NCI-H1048 (cell line): ENCODE results near the gene HOXA9.
A peak's percentile ranks its signal among the peaks of the same experiment; 100 is the strongest.

ENCODE experiments used
- DNase-seq: peaks from one replicate; lab custom pipeline; 2025; lab: John Stamatoyannopoulos, UW

HOXA9 gene

GRCh38 chr7:27141137-27141922 is 24.0 kb downstream of the HOXA9 start:
- DNase-seq, result no peak

GRCh38 chr7:27140126-27140857 is 25.0 kb downstream of the HOXA9 start:
- DNase-seq, result no peak

- DNase-seq, result no peak
Observed at GRCh38 chr7:27139334-27140125, 25.8 kb downstream of the HOXA9 start.

GRCh38 chr7:27138985-27139333 is 26.4 kb downstream of the HOXA9 start:
- DNase-seq, result no peak

GRCh38 chr7:27138472-27138871 is 26.9 kb downstream of the HOXA9 start:
- DNase-seq, result no peak

- DNase-seq, result no peak
Observed at GRCh38 chr7:27137640-27138315, 27.6 kb downstream of the HOXA9 start.

GRCh38 chr7:27134392-27134791 is 30.9 kb downstream of the HOXA9 start:
- no peak for DNase-seq

- DNase-seq, result peak; percentile 74
Observed at GRCh38 chr7:27133409-27134231, 31.7 kb downstream of the HOXA9 start.

GRCh38 chr7:27132978-27133377 is 32.4 kb downstream of the HOXA9 start:
- DNase-seq, result no peak

GRCh38 chr7:27132214-27132613 is 33.1 kb downstream of the HOXA9 start:
- no peak for DNase-seq

- DNase-seq, result no peak
Observed at GRCh38 chr7:27131390-27131819, 33.9 kb downstream of the HOXA9 start.

- peak; percentile 23 for DNase-seq
Observed at GRCh38 chr7:27130540-27131389, 34.6 kb downstream of the HOXA9 start, which contains the start of gene HOXA4. Gene HOXA4, minus strand, starts transcription at chr7:27130757. Its CDS starts 24 bp downstream, at chr7:27130733.

- DNase-seq, result no peak
Observed at GRCh38 chr7:27129729-27130539, 35.4 kb downstream of the HOXA9 start.

- DNase-seq, result no peak
Observed at GRCh38 chr7:27128776-27129728, 36.3 kb downstream of the HOXA9 start.

- no peak for DNase-seq
Observed at GRCh38 chr7:27128034-27128433, 37.3 kb downstream of the HOXA9 start.

- DNase-seq, result no peak
Observed at GRCh38 chr7:27126596-27127327, 38.6 kb downstream of the HOXA9 start.

GRCh38 chr7:27125986-27126394 is 39.3 kb downstream of the HOXA9 start:
- no peak for DNase-seq
